Activated CD8-positive, alpha-beta T cell treated with anti-CD3 and anti-CD28 coated beads for 36 hours (primary cell): ENCODE results near the gene TMEM19. TPM values are rescaled to one million over a fixed set of nuclear protein-coding genes. Genes with fewer than 3 reads are reported as not detected.

ENCODE experiments used
- ATAC-seq: fragments of 200-7000 bp; cut with Tn5 transposase; one replicate; pipeline ENCODE4 v1.10.0; 2021; ENCODE audit warnings: mild to moderate bottlenecking, moderate library complexity
- CTCF ChIA-PET: fragments of 350-600 bp; sonication (Branson Sonifier 250); formaldehyde crosslinking; loops from one replicate; lab custom pipeline; 2021; ENCODE audit warnings: antibody characterized with exemption; lab: Charles Lee
- POLR2A ChIA-PET: fragments of 350-600 bp; sonication (Branson Sonifier 250); formaldehyde crosslinking; loops from one replicate; lab custom pipeline; 2021; ENCODE audit warnings: antibody characterized with exemption; lab: Charles Lee
- DNase-seq: peaks from one replicate; pipeline ENCODE4 v3.0.0-alpha.2; 2020
- H3K27ac Mint-ChIP-seq: one replicate; pipeline ENCODE4 v1.8.0; 2021; ENCODE audit warnings: mild to moderate bottlenecking, mixed read lengths
- H3K27me3 Mint-ChIP-seq: one replicate; pipeline ENCODE4 v1.8.0; 2021; ENCODE audit warnings: mixed read lengths
- H3K36me3 Mint-ChIP-seq: one replicate; pipeline ENCODE4 v1.8.0; 2021; ENCODE audit warnings: low read depth, mixed read lengths
- H3K4me1 Mint-ChIP-seq: one replicate; pipeline ENCODE4 v1.8.0; 2021; ENCODE audit warnings: low read depth, mixed read lengths
- H3K4me3 Mint-ChIP-seq: one replicate; pipeline ENCODE4 v1.8.0; 2021; ENCODE audit warnings: mild to moderate bottlenecking, moderate library complexity, mixed read lengths
- H3K9me3 Mint-ChIP-seq: one replicate; pipeline ENCODE4 v1.8.0; 2021; ENCODE audit warnings: mixed read lengths
- intact Hi-C: fragments of 100-400 bp; cut with micrococcal nuclease; formaldehyde crosslinking; loops from one replicate; pipeline ENCODE4 v1.10.0; 2022
- total RNA-seq, 2 experiments: library from RNA; stranded (reverse); gene quantifications; one replicate each; pipeline ENCODE4 v1.2.3, GENCODE V29; 2021
- TF ChIP-seq, protein P1 (sequence below): fragments of 200-600 bp; IDR thresholded peaks from one replicate; pipeline ENCODE4 v1.8.0; 2022; ENCODE audit warnings: antibody characterized with exemption, mild to moderate bottlenecking

Gene TMEM19
- total RNA-seq, 2 experiments from 2014 or later, result 14.2 to 16.5 TPM

DNA sequence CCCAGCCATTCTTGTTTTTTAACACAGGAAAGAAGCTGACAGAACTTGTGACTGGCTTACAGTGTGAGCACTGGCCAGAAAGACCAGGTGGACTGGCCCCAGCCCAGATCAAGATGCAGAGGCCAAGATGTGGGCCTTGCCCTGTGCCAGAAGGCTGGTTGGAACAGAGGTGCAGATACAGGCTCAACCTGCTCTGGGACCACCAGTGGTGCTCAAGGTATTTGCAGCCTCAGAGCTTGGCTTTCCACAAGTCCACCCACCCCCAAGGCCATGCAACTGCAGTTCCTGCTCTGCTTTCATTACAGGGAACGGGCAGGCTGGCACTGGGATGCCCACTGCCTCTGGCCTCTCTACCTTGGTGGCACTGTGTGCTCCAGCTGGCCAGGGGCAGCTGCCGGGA lies 45.6 kb upstream of the TMEM19 start:
- DNase-seq (no peak), ATAC-seq (no peak)
- POLR2A ChIA-PET, result interaction anchor here (0.8 to 2.4 kb wide), 2 partner anchors 23 to 116 kb away, joined by 4 to 9 read pairs; no protein-coding TSS in a partner anchor
- CTCF ChIA-PET, result interaction anchor here (1.0 to 1.9 kb wide), 4 partner anchors 11 to 107 kb away, joined by 3 to 9 read pairs (median 4); partner anchors contain the start of genes THAP2 and ZFC3H1
- intact Hi-C loops, result no loop called here
- Mint-ChIP-seq H3K27me3 (no peaks in the 10 kb centered on the region), H3K4me1 (peaks cover 28% of the 10 kb centered on the region), H3K4me3 (no peak overlapping the region), H3K9me3 (no peaks in the 10 kb centered on the region), H3K27ac (peak overlapping the region; percentile 35), H3K36me3 (peaks cover 45% of the 10 kb centered on the region)
- TF ChIP-seq, protein P1, sequence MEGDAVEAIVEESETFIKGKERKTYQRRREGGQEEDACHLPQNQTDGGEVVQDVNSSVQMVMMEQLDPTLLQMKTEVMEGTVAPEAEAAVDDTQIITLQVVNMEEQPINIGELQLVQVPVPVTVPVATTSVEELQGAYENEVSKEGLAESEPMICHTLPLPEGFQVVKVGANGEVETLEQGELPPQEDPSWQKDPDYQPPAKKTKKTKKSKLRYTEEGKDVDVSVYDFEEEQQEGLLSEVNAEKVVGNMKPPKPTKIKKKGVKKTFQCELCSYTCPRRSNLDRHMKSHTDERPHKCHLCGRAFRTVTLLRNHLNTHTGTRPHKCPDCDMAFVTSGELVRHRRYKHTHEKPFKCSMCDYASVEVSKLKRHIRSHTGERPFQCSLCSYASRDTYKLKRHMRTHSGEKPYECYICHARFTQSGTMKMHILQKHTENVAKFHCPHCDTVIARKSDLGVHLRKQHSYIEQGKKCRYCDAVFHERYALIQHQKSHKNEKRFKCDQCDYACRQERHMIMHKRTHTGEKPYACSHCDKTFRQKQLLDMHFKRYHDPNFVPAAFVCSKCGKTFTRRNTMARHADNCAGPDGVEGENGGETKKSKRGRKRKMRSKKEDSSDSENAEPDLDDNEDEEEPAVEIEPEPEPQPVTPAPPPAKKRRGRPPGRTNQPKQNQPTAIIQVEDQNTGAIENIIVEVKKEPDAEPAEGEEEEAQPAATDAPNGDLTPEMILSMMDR, result no peak

DNA sequence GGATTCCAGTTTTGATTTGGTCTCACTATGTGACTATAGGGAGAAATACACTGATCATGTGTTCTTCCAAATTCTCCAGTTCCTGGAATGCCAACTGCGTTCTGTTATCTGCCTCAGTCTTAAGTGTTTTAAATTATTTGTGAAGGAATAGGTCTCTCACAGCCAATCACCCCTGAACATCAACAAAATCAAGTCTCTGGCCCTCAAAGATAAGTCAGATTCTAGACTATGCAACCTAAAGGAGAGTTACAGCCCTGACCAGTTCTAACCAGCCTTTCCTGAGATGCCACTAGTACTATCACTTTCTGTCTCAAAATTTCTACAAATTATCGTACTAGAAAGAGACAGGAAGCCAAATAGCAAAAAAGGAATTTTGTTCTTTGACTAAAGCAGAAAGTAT lies 44.5 kb upstream of the TMEM19 start:
- Mint-ChIP-seq H3K36me3 (peaks cover 42% of the 10 kb centered on the region), H3K27ac (peak overlapping the region; percentile 19), H3K27me3 (no peaks in the 10 kb centered on the region), H3K4me1 (peaks cover 28% of the 10 kb centered on the region), H3K4me3 (no peak overlapping the region), H3K9me3 (no peaks in the 10 kb centered on the region)
- TF ChIP-seq, protein P1, result no peak
- intact Hi-C loops, result no loop called here
- ATAC-seq (no peak), DNase-seq (no peak)
- ChIA-PET POLR2A (interaction anchor here (2.4 kb wide), 1 partner anchor 21 kb away, joined by 9 read pairs; no protein-coding TSS in a partner anchor), CTCF (no interaction called here)

DNA sequence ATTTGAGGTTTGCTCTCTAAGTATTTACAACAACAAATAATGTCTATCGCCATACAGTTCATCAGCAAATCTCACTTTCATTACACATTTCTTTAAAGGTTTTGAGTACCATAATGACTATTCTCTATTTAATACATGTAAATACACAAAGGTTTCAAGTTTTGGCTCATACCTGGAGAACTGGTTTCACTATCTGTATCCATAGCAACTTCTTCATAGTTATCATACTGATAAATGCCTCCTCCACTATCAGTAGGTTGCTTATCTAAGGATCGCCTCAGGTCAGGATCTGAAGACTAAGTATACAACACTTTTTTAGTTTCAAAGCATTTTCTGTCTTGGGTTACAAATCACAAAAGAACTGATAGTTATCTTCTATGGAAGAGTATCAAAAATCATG lies 43.6 kb upstream of the TMEM19 start:
- H3K9me3 Mint-ChIP-seq, result no peaks in the 10 kb centered on the region
- TF ChIP-seq, protein P1, result no peak
- no peak overlapping the region for H3K4me3 Mint-ChIP-seq
- H3K4me1 Mint-ChIP-seq, result peaks cover 28% of the 10 kb centered on the region
- POLR2A ChIA-PET, result interaction anchor here (0.9 kb wide), 1 partner anchor 21 kb away, joined by 5 read pairs; the partner anchor contains the start of genes THAP2 and ZFC3H1
- DNase-seq (no peak), ATAC-seq (peak; percentile 46)
- H3K27me3 Mint-ChIP-seq, result no peaks in the 10 kb centered on the region
- intact Hi-C loops, result no loop called here
- peaks cover 45% of the 10 kb centered on the region for H3K36me3 Mint-ChIP-seq
- CTCF ChIA-PET, result interaction anchor here (3.3 kb wide), 1 partner anchor 105 kb away, joined by 16 read pairs; no protein-coding TSS in a partner anchor
- H3K27ac Mint-ChIP-seq, result peak overlapping the region; percentile 19

DNA sequence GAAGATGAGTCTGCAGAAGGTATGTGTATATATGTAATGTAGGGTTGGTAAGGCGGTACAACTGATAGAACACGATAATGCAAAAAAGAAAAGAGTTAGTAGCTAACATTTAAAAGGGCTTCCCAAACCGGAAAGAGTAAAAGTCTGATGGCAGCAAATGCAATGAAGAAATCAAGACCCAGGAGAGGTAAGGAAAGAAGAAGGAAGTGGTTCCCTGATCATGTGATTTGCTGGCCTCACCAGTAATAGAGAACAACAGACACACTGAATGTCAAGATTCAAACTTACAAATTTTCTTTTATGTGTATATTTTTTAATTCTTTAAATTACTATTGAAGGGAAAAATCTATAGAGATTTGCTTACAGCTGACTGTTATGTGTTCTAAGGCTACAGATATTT lies 40.6 kb upstream of the TMEM19 start:
- ChIA-PET POLR2A (interaction anchor here (1.3 to 3.1 kb wide), 2 partner anchors 18 to 40 kb away, joined by 3 to 19 read pairs; partner anchors contain the start of genes THAP2, TMEM19 and ZFC3H1), CTCF (interaction anchor here (1.1 to 3.3 kb wide), 5 partner anchors 9 to 201 kb away, joined by 3 to 22 read pairs (median 4); partner anchors contain the start of gene RAB21)
- ATAC-seq, result no peak
- peaks cover 52% of the 10 kb centered on the region for H3K36me3 Mint-ChIP-seq
- peaks cover 36% of the 10 kb centered on the region for H3K4me1 Mint-ChIP-seq
- no peaks in the 10 kb centered on the region for H3K27me3 Mint-ChIP-seq
- DNase-seq, result no peak
- TF ChIP-seq, protein P1, result no peak
- peak overlapping the region; percentile 48 for H3K27ac Mint-ChIP-seq
- intact Hi-C loops, result no loop called here
- H3K4me3 Mint-ChIP-seq, result no peak overlapping the region
- H3K9me3 Mint-ChIP-seq, result no peaks in the 10 kb centered on the region

DNA sequence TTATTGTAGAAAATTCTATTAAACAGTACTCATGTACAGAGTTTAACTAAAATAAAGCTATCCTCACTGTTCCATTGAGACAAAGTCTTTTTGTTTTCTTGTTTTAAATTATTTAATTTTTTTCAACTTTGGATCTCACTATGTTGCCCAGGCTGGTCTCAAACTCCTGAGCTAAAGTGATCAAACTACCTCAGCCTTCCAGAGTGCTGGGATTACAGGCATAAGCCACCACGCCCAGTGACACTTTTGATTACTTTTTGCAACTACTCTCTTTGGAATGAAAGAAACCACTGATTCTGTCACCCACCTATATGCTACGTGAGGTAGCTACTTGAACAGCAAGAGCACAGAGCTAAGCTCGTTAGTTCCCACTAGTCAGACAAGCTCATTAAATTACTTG lies 39.4 kb upstream of the TMEM19 start:
- CTCF ChIA-PET, result interaction anchor here (1.0 to 3.1 kb wide), 6 partner anchors 10 to 134 kb away, joined by 3 to 22 read pairs (median 4); partner anchors contain the start of gene ZFC3H1
- Mint-ChIP-seq H3K9me3 (no peaks in the 10 kb centered on the region), H3K4me1 (peaks cover 34% of the 10 kb centered on the region), H3K27me3 (no peaks in the 10 kb centered on the region), H3K4me3 (no peak overlapping the region), H3K36me3 (peaks cover 49% of the 10 kb centered on the region), H3K27ac (no peak overlapping the region)
- intact Hi-C loops, result no loop called here
- ATAC-seq (no peak), DNase-seq (no peak)
- TF ChIP-seq, protein P1, result no peak
- POLR2A ChIA-PET, result interaction anchor here (0.7 to 3.1 kb wide), 2 partner anchors 10 to 17 kb away, joined by 3 to 19 read pairs; partner anchors contain the start of genes THAP2 and ZFC3H1
